GM19328 (cell line): Measurements from ENCODE around the gene MYEF2.

Experiments
- ATAC-seq: cut with Tn5 transposase; IDR thresholded peaks from one replicate; pipeline ENCODE4 v1.9.1; 2021; ENCODE audit warnings: mild to moderate bottlenecking, moderate library complexity; ENCODE audit not compliant: unreplicated experiment

MYEF2 gene

DNA sequence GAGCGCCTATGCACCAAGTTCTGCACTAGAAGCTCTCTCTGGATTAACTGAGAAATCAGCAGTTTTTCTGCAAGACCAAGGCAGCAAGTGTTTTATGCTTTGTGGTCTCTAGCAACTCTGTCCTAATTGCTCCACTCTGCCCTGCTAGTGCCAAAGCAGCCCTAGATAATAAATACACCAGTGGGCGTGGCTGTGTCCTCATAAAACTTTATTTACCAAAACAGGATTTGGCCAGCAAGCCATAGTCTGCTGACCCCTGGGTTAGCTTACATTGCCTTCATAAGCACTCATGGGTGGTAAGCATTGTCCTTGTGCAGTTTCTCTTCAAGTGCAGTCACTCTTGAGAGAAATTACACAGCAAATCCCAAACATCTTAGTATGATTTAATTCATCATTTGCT lies 88.0 kb downstream of the MYEF2 start:
- no peak for ATAC-seq

DNA sequence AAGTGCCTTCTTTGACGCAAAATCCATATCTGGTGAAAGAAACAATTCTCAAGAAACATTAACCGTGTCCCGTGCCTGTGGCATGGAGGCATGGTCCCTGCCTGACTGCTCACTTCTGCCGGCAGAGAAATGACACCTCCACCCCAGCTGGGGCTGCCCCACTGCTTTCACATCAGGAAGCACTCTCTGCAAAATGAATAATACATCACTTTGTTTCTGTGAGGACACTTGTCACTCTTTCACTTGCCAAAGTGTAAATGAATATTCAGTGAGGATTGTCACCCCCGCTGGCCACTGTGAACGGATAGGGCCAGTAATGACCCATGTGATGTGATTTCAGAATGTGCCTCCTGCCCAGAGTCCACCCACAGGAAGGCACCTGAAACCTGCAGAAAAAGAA lies 88.4 kb downstream of the MYEF2 start:
- no peak for ATAC-seq

DNA sequence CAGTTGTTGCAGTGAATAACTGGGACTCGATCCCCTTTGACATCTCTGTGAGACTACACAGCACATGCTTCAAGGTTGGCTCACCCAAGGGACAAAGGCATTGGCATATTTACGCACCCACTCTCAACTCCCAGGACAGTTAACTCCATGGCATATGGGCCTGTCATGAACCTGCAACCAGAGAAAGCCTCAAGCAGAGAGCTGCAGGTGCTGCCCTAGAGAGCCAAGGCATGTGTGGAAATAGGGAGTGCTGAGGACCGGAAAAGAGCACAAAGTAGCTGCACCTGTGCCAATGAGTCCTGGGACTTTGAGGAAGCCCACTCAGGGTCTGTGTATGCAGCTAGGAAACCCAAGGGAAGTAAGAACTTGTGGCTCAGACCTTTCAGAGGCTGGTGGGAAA lies 90.3 kb downstream of the MYEF2 start:
- ATAC-seq: no peak

DNA sequence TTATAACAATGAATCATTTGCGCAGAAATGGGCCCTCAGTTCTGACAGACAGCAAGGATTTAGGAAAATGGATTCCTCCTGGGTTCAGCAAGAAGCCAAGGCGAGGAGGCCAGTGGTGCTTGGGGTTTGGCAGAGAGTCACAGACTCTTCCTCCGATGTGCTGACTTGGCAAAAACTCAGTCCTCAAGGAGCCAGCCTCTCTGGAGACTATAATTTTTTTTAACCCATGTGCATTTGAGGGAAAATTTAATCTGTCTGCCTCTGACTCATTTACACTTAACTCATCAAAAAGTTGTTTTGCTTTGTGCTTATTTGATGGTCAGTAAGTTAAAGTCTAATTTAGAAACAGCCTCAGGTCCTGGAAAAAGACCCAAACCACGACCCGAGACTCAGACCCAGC lies 91.5 kb downstream of the MYEF2 start:
- ATAC-seq: no peak

DNA sequence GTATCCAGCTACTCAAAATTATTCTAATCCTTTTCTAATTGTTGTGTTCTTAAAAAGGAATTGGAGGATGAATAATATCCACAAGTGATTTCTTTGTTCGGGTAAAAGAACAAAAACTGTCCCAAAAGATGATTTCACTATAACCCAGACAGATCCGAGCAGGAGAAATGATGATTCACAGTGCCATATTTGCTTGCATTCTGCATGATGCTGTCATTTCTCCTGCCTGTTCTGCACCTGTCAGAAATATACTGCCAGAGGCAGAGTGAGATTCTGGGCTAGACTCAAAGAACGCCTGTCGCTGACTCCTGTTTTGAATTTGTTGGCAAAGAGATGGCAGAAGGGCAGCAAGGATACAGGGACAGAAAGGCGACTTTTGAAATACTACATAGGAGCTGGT lies 92.0 kb downstream of the MYEF2 start:
- no peak for ATAC-seq

DNA sequence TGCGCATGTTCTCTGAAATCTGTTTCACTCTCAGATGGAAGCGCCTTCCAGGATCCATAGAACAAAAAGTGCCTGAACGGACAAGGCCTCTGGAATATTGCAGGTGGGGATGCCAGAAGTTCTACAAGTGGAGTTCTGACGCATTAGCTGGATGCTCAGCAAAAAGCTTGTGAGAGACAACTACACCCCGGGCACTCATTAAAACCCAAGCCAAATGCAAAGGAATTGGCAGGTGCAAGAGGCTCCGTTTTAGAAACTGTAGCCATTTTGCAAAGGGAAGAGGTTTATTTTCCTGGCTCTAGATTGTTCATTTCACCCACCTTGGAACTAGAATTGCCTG lies 92.5 kb downstream of the MYEF2 start:
- ATAC-seq: no peak

DNA sequence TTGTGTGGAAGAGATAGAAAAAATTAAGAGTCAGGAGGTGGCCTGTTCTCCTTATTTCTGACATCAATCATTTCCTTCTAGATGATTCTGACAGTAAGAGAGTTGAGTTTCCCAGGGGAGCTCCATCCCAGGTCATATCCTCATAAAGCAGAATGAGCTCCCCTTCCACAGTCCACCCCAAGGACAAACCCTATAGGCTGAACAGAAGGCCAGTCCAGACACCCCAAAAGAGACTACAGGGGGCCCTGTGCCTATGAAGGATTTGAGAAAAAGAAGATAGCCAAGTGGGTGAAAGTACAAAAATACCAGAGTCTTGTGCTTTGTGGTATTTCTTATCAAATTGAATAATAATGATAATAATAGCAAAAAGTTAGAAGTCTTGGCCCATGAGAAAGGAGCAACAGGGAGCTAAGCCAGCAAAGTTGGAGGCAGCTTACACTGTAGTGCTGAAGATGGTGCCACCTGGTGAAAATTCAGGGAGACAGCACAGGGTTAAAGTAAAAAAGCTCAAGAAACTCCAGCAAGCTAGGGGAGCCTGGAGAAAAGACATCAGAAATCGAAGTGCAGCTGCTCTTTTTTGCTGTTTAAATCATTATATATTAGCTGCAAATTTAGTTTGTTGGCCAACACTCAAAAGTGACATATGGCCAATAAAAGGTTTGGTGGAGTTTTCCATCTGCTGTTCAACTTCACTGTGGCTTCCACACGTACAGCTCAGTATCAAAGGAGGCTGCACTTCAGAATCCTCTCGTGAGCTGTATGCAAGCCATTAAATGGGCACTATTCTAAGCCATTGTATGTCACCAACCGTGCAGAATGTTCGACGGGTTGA lies 93.1 kb downstream of the MYEF2 start:
- no peak for ATAC-seq
